ENCODE measurements around the gene EXT2.

DNA sequence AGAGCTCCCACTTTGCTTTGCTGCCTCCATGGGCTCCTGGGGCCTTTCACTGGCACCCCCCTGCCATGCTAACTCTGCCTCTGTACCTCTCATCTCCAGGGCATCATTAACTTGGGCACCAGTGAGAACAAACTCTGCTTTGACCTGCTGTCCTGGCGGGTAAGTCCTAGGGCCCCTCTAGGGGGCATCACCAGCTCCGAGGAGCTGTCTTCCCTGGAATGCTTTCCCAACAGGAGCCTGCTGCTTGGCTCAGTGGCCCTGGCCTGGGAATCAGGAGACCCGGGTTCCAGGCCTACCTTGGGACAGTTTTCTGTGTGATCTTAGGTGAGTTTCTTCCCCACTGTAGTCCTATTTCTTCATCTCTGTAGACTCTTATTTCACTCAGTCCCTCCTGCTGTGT, 24.3 kb upstream of the EXT2 start:
- TF ChIP-seq GATA3 (IDR thresholded peaks at IDR 0.05; ENCODE audit: low read depth, low read length) = no peak
- no peak for TF ChIP-seq GATA2 (IDR thresholded peaks at IDR 0.05; ENCODE audit: low read depth, low read length)
